Inflammatory macrophage treated with lipopolysaccharide for 4 hours (primary cell): ENCODE measurements around the gene MIEF1.

Source experiments
- DNase-seq: peaks from one replicate; pipeline ENCODE4 v3.0.0-alpha.2; 2020

The MIEF1 gene

GRCh38 chr22:39502109-39502788 lies at the start of gene MIEF1:
Gene MIEF1 (plus strand): TSS chr22:39502290. CDS start chr22:39511295, 9,005 bp downstream.
- peak; percentile 98 for DNase-seq

DNA sequence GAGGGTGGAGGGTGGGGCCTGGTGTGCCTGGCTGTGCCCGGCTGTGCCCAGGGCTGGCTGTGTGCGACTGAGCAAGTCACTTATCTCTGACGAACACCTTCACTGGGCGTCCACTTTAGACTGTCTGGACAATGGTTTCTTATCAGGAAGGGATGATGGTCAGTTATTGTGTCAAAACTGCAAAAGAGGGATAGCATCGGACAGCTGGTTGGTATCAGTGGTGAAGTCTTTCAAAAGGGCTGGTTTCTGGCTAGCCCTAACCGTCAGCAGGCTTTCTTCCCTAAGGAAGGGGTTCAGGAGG lies 49.4 kb upstream of the MIEF1 start:
- DNase-seq = no peak

- no peak for DNase-seq
Observed at GRCh38 chr22:39453765-39454378, 48.2 kb upstream of the MIEF1 start.

GRCh38 chr22:39454385-39454871 lies 47.7 kb upstream of the MIEF1 start:
- no peak for DNase-seq

DNA sequence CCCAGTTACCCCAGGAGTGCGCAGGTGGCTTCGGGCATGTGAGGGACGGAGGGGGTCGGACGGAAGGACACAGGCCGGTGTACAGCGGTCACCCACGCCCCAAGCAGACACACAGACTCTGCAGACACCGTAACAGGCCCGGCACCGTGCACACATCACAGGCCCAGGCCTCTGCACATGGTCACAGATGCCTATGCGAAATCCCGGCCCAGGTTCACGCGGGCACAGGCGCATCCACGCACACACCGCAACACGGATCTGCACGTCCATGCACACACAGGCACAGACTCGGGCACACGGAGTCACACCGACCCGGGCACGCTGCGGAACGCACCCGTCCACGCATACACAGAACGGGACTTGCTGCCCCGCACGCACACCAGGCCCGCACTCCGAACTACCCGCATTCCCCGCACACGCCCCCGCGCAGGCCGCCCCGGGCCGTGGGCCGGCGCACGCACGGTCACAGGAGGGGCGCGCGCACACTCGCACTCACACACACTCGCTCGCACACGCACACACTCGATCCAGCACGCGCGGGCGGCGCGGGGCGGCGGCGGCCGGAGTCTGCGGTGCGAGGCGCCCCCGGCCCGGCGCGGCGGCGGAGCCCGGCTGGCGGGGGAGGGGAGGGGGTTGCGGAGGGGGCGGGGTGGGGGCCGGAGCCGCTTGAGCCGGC lies 45.4 kb upstream of the MIEF1 start, which contains the start of gene MGAT3:
Gene MGAT3 (plus strand): TSS at position 491 of the 676 bp plus-strand sequence. CDS start 30,336 bp downstream, outside the sequence.
- no peak for DNase-seq

DNA sequence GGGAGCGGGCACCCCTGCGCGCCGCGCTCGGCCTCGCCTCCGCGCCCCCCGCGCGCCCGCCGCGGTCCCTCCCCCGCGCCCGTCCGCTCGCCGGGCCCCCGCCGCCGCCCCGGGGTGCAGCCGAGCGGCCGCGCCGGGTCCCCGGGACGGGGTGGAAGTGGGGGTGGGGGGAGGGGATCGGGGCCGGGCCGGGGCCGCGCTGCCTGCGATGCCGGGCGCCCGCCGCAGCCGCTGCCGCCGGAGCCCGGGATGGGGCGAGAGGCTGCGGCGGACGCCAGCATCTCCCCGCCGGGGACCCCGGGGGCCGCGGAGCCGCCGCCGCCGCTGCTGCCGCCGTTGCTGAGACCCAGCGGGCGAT lies 44.9 kb upstream of the MIEF1 start:
- no peak for DNase-seq

GRCh38 chr22:39457556-39458443 lies 44.3 kb upstream of the MIEF1 start:
- DNase-seq = no peak

DNA sequence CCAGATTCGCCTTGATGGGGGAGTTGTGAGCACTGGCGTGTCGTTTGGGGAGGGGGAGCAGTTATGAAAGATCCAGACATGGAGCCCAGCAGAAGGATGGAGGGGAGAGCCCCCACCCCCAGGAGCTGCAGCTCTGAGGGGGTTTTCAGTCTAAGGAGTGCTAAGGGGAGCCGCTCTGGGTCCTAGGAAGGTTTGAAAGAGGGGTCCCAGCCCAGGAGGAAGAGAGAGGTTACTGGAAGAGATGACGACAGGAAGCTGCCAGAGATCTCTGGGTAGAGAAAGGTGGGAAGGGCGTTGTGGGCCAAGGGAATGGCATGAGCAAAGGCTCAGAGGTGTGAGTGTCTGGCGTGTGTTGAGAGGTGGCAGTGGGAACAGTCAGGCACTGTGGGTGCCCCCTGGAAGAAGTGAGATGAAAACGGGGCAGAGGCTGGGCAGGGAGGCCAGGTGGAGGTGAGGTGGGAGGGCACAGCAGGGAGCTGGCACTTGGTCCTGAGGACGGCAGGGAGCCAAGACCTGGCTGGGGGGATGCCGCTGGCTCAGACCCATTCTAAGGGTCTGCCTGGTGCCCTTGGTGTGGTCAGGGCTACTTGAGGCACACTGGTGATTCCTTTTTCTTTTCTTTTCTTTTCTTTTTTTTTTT lies 43.5 kb upstream of the MIEF1 start:
- no peak for DNase-seq

DNA sequence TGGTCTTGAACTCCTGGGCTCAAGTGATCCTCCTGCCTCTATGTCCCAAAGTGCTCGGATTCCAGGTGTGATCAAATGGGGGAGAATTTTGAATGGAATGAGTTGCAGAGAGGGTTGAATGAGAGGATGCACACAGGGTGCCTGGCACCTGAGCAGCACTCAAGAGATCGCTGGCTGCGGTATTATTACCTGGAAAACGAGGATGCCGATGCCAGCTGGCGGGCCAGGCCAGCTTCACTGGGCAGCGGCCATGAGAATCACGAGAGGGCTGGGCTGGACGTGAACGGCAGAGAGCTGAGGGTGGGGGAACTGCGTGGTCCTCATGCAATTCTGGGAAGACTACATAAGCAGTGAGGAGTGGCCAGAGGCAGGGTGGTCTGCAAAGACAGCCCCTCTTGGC lies 42.4 kb upstream of the MIEF1 start:
- no peak for DNase-seq

DNA sequence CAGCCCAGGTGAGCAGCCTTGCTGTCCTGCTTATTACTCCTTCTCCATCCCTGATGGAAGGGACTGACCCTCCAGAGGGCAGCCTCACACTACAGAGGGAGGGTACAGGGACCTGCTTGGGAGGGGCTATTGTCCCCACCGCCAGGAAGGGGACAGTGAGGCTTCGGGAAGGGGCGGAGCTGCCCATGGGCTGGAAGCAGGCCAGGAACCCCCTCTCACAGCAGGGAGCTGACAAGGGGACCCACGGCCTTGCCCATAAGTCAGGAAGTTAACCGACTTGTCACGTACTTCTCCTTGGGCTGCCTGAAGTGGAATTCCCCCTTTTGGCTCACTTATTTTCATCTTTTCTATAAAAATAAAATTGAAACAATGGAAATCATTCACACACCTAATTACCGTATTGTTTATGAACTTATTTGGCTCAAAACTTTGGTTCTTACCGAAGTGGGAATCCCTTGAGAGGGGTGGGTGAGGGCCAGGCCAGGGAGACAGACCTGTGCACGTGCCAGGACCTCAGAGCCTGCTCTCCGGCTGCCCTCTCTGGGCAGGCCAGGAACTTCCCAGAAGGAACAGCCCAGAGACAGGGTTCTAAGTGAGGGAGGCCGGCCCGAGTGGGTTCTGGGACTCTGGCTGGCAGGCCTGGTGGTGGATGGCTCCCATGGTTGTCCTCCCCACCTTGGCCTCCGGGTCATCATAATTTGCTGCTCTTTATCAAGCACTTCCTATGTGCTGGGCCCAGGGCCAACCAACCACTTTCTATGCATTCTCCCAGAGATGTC lies 39.5 kb upstream of the MIEF1 start:
- DNase-seq = peak; percentile 47

DNA sequence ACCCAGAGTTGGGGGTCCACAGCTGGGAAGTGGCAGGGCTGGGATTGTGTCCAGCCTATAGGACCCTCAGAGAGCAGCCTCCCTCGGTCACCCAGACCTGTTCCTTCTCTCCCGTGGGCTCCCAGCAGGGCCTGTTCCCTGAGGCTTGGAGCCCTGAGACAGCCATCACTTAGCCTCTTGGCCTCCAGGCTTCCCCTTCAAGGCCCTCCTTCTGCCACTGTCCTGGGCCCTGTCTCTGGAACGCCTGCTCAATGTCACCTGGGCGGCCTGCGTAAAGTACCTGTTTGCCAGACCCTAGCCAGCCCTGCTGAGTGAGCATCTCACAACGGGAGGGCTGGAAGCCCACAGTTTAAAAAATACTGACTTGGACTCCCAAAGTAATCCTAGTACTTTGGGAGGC lies 38.8 kb upstream of the MIEF1 start:
- no peak for DNase-seq

DNA sequence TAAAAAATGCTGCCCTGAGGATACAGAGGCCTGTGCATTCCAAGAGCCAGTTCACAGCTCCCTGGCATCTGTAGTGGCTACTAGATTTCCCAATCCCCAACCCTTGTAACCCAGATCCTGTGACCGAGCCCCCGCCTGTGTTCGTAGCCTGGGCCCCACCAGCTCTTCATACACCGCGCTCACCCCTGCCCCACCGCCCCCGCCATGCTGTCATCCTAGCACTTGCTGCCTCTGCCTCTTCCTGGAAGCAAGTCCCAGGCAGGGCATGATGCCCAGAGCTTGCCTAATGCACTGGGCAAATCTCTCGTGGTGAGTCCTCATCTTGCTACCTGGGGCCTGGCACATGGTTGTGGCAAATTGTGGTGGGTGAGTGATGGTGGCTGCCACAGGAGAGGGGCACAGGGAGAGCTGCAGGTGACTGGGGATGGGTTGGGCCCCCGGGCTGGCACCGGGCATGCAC lies 38.1 kb upstream of the MIEF1 start:
- DNase-seq = peak; percentile 39

GRCh38 chr22:39466228-39467006 lies 35.7 kb upstream of the MIEF1 start:
- DNase-seq = peak; percentile 91

DNA sequence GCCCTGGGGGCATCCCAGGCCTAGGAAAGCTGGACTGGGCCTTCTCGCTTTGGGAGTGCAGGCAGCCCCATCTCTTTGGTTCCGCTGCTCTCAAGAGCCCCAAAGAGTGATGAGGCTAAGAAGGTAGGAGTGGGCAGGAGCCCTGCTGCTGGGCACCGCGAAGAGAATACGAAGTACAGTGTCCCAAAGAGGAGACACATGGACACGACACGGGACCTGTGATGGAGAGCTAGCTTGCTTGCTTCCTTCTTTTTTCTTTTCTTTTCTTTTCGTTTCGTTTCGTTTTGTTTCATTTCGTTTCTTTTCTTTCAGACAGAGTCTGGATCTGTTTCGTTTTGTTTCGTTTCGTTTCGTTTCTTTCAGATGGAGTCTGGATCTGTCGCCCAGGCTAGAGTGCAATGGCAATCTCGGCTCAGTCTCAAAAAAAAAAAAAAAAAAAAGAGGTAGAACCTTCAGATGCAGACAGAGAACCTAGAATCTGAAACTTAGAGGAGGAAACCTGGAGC lies 34.6 kb upstream of the MIEF1 start:
- peak; percentile 52 for DNase-seq

DNA sequence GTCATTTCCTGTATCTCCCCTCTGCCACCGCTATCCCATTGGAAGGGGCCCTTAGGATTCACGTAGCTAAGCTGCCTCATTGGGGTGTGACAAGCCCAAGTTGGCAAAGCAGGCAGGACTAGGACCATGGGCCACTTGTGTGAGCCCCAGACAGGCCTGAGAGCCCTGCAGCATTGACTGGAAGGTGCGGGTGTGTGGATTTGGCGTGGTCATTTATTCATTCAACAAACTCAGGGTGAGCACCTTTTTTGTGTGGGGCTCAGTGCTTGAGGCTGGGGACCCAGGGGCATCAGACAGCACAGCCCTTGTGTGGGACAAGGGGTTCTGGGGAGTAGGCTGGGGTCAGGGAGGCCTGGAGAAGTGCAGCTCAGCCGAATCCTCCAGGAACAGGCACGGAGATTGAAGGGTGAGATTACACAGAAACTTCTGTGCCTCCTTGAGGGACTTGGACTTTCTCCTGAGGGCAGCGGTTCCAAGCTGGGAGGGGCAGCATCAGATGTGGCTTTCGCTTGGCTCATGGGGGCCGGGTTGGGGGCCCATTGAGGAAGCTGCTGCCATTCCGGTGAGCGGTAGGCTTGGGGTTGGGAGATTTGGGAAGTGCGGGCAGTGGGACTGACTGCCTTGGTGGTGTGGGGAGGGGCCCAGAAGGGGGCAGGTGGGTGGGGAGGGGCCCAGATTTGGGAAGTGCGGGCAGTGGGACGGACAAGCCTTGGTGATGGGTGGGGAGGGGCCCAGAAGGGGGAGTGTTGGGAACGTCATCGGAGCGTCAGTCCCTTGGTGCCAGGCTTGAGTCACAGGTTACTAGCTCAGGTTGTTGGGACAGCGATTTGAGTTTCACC lies 33.4 kb upstream of the MIEF1 start:
- DNase-seq = peak; percentile 41

GRCh38 chr22:39469326-39469680 lies 32.8 kb upstream of the MIEF1 start:
- no peak for DNase-seq

- DNase-seq = no peak
Observed at GRCh38 chr22:39469681-39470450, 32.2 kb upstream of the MIEF1 start.

DNA sequence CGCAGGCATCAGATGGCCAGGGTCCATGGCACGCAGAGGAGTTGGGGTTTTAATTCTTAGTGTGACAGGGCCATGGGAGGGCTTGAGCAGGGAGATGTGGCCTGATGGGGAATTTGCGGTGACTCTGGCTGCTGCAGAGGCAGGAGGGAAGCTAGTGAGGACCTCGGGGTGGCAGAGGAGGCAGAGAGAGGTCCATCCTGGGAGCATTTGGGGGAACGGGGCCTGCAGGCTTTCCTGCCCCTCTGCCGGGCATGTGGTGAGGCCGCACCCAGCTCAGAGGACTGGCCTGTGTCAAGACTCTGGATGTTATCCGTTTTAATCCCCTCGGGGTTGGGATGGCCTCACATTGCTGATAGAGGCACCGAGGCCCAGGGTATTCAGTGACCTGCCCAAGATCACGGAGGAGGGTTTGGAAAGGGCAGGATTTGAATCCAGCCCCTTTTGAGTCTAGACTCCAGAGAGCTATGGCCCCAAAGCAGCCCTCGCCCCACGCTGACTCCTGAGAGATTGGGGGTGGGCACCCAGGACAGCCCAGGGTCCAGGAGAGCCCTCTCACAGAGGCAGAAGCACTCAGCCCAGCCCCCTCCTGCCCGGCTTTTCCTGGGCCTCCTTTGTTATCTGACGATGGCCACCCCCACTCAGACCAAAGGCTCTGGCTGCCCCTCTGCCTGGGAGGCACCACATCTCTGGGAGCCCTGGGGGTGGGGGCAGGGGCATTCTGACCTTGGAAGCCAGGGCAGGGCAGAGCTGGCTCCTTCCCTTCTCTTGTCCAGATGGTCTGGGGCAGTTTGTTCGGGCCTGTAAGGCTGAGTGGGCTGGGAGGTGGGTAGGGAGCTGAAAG lies 31.4 kb upstream of the MIEF1 start:
- DNase-seq = no peak
